Hematopoietic multipotent progenitor cell treated with erythropoietin and hydrocortisone succinate and interleukin-3 and kit ligand, for 17 days (in vitro differentiated cells): ENCODE results near the gene RTN4.

Experiments
- DNase-seq: peaks from one replicate; pipeline ENCODE4 v3.0.0-alpha.2; 2015; ENCODE audit warnings: low spot score

Gene RTN4

DNA sequence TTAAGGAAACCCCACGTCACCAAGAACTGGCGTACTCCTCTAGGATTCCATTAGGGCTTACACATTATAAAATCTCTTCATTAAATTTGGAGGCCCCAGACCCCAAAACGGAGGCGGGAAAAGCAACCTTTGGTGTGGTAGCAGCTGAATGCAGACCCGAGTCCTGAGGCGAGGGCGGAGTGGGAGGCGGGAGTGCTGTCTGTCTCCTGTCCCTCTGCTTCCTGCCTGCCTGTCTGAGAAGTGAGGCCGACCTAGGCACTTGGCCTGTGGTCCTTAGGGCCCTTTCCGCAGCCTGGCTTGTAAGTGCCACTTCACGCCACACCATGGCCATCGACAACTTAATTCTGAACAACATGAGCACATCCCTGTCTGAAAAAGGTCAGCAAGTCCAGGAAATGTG, 102.1 kb downstream of the RTN4 start:
- no peak for DNase-seq

- DNase-seq, result no peak
Observed at GRCh38 chr2:54947646-54948045, 102.6 kb downstream of the RTN4 start.

DNA sequence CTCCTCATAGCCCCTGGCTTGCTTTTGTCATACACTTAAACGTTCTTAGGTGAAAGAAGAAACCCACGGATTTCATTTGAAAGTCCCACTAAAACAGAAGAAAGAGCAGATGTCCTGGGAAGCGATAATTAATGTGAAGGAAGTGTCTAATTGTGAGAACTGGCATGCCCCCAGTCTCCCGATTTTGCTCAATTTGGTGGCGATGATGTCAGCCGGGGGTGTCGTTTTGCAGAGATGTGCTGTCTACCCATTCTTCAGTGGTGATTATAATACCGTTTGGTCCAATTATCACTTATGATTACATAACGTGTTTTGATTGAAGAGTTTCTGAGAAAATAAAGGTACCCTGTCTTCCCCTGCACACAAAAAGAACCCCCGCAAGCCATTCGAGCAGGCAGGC, 103.1 kb downstream of the RTN4 start:
- DNase-seq, result no peak

- no peak for DNase-seq
Observed at GRCh38 chr2:54946220-54946805, 103.9 kb downstream of the RTN4 start.

DNA sequence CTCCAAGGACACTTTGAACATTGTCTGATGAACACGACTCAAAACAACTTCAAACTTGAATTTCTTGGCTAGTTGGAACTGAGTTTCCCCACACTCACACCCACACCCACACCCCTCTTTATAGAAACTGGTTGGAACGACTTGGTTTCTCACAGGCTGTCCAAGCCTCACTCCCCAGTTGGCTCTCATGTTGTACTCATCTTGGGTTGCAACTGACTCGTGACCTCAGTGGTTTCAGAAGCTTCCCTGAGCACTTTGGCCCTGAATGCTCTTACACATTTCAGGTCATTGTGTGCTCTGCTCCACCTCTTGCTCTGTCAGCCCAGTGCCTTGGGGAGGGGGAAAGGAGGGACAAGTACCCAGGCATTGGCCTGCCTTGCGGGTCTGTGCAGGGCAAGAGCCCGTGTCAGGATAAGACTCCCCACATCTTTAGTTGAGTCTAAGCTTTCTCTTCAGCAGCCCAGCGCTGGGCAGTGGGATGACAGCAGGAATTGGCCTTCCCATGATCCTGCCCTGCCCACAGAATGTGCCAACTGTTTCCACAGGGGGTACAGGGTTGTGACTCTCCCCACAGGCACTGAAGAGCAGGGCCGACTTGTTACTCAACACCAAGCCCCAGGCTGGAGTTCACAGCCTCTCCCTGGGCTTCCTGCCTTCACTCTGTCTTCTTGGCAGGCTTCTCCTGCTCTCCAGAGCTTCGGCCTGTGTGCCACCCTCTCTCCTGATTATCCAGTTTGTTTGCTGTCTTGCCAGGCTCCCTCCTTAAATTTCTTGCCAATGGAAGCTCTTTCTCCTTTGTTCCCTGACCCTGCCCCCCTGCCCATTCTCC, 104.6 kb downstream of the RTN4 start:
- no peak for DNase-seq

GRCh38 chr2:54944724-54945326, 105.4 kb downstream of the RTN4 start:
- no peak for DNase-seq

- no peak for DNase-seq
Observed at GRCh38 chr2:54942373-54942772, 107.9 kb downstream of the RTN4 start.

DNA sequence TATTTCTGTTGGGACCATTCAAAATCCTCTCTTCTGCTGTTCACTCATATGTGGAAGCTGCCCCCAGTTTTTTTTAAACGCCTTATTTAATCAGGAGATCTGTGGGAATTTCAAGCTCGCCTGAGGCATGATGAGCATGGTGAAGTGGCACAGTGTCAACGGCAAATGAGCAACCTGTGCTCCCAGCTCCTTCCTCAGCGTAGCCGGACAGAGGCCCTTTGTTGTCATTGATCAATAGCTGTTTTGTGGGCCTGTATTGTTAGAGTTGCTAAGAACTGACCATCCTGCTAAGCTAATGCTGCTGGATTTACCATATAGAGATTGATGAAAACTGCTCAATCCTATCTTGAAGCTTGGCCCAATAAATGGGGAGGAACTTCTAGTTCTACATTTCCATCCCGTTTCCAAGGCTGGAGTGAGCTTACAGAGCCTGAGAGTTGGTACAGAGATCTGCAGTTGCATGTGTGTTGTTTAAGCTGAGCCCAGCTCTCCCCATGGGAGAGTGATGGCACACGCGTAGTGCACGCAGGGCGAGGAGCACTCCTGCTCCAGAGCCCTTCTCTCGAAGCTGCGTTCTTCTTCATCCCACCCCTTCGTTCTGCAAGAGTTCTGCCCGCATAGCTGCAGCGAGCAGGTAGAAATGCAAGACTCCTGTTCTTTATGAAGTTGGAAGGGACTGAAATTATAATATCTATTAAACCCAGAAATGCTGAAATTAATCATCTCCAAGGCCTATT, 108.8 kb downstream of the RTN4 start:
- DNase-seq, result no peak

DNA sequence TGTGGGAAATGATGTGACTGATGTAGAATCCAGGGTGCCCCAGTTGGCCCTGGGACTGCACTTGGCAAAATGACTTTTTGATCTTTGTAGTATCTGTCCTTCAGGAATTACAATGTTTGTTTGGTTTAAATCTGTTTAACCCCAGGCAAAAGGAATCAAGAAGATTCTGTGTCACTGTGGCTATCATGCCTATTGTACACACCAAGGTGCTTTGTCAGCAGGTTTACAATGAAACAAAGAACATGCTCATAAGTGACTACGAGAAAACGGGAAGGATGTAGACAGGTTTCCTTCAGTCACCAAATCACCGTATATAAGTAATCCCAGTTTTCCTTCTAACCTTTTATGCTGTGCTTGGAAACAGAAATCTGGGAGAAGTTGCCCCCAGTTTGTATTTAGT, 109.5 kb downstream of the RTN4 start:
- DNase-seq, result no peak

GRCh38 chr2:54939446-54940118, 110.7 kb downstream of the RTN4 start:
- DNase-seq, result no peak

DNA sequence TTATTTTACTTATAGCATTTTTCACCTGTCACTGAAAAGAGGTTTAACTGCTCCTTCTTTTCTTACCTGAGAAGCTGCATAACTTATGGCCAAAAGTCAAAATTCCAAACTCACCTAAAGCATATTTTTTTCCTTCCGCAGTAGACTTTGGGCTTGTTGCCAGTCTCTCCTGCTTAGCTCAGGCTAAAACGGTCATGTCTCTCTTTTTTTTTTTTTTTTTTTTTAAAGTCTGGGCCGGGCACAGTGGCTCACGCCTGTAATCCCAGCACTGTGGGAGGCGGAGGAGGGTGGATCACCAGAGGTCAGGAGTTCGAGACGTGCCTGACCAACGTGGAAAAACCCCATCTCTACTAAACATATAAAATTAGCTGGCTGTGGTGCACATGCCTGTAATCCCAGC, 113.5 kb downstream of the RTN4 start:
- DNase-seq, result no peak

- DNase-seq, result no peak
Observed at GRCh38 chr2:54935389-54935788, 114.9 kb downstream of the RTN4 start.

DNA sequence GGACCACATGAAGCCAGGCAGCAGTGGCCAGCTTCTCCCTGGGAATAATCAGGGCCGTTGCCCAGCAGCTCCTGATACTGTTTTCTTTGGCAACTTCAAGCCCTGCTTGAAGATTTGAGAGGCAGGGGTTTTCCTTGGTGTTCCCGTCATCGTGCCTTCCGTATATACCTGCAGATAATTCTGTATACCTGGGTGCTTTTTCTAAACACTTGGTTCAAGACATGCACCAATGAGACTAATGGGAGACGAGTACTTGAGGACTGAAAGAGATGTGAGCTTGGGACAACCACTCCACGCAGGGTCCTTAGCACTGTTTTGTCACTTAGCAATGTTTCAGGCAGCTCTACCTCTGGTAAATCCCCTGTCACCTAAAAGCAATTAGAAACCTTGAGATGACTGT, 118.8 kb downstream of the RTN4 start:
- DNase-seq, result no peak

DNA sequence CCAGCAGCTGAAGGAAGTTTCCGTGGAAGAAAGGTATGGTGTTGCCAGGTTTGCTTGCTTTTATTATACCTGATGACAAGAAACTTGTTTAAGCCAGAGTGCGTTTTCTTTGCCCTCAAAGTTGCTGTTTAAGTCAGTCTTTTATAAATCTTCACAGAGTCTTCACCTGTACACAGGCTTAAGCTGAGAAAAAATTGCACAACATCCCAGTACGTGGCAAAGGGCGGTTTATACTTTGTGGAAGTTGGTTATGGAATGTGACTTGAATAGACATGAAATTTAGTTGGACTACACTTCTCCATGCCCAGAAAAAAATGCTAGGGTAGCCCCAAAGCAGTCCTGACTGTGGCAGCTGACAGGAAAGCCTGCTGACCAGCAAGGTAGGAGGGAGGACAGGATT, 121.5 kb downstream of the RTN4 start:
- DNase-seq, result no peak

GRCh38 chr2:54927751-54928615, 122.3 kb downstream of the RTN4 start:
- no peak for DNase-seq

- DNase-seq, result no peak
Observed at GRCh38 chr2:54927085-54927750, 123.0 kb downstream of the RTN4 start.

GRCh38 chr2:54925022-54925421, 125.2 kb downstream of the RTN4 start:
- no peak for DNase-seq

DNA sequence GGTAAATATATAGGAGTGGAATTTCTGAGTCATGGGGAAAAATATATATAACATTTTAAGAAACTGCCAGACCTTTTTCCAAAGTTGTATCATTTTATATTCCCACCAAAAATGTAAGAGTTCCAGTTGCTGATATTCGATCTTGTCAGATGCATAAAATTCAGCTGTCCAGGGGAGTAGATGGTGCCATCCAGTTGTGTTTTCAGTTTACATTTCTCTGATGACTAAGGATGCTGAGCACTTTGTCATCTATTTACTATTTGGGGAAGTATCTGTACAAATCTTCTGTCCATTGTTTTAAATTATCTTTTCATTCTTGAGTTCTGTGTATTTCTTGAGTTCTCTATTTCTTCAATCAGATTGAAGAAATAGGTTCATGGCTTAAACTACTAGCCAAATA, 126.1 kb downstream of the RTN4 start:
- no peak for DNase-seq
